AG08395 (cell line): ENCODE results near the gene OGT.
A peak's percentile ranks its signal among the peaks of the same experiment; 100 is the strongest.
"Not testable (repeated sequence)": the region's sequence is repeated elsewhere in the genome, so short reads cannot be mapped to it uniquely, and the experiment has no call there.

Source experiments
- DNase-seq: peaks from one replicate; pipeline ENCODE4 v3.0.0; 2012; ENCODE audit warnings: mixed read lengths, low spot score

Gene OGT

DNA sequence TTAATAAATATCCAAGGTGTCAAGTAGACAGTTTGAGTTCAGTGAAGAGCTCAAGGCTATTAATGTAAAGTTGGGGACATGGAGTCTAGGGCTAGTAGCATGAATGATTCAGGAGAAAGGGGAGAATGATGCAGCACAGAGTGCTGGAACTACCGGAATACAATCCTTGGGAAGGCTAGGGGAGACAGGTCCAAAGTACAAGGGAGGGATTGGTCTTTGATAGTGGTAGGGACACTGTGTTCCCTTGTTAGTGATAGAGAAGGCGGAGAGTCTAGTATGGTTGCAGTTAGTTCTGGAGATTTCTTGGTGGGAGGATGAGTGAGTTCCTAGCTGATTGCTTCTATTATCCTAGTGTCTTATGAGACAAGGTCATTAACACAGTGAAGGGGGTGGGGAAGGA lies 54.0 kb downstream of the OGT start:
- DNase-seq, result no peak

DNA sequence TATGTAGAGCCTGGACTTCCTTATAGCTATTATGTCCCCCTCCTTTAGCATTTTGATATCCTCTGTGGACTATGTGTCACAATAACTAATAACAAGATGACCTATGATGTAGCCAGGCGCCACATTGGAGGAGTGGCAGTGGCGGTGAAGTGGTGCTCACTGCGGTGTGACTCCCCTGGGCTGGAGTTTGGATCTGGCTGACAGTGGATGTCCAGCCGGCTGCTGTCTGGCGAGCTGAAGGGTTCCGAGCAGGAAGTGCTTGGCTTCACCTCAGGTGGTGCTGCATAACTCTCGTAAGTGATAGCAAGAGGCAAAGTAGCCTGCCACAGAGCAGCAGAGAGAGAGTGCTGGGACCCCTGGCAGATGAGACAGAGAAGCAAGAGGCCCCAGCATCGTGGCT lies 60.3 kb downstream of the OGT start:
- DNase-seq, result not testable (repeated sequence)

DNA sequence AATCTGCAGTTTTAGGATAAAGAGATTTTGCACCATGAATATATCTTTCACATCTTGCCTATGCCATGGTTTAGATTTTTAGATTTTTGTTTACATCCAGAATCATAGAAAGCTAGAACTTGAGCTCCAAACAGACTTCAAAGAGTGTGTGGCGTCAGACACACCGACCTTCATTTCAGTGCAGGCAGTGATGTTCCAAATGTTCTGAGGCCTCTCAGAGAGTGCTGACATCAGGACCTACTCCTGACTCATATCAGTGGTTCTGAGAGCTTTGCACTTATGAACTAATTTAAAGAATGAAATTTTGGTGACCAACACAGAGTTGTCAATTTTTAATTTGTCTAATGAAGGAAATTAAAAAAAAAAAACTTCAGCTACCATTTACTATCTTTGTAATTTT lies 67.1 kb downstream of the OGT start:
- DNase-seq, result no peak

DNA sequence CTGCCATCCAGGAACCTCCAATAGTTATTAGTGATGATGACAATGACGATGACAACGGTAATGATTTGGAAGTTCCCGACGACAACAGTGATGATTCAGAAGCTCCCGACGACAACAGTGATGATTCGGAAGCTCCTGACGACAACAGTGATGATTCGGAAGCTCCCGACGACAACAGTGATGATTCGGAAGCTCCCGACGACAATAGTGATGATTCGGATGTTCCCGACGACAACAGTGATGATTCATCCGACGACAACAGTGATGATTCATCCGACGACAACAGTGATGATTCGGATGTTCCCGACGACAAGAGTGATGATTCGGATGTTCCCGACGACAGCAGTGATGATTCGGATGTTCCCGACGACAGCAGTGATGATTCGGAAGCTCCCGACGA lies 70.7 kb downstream of the OGT start:
- DNase-seq, result no peak

DNA sequence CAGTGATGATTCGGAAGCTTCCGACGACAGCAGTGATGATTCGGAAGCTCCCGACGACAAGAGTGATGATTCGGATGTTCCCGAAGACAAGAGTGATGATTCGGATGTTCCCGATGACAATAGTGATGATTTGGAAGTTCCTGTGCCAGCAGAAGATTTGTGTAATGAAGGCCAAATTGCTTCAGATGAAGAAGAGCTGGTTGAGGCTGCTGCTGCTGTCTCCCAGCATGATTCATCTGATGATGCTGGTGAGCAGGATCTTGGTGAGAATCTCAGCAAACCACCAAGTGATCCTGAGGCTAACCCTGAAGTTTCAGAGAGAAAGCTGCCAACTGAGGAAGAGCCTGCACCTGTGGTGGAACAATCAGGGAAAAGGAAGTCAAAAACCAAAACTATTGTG lies 71.2 kb downstream of the OGT start:
- no peak for DNase-seq

DNA sequence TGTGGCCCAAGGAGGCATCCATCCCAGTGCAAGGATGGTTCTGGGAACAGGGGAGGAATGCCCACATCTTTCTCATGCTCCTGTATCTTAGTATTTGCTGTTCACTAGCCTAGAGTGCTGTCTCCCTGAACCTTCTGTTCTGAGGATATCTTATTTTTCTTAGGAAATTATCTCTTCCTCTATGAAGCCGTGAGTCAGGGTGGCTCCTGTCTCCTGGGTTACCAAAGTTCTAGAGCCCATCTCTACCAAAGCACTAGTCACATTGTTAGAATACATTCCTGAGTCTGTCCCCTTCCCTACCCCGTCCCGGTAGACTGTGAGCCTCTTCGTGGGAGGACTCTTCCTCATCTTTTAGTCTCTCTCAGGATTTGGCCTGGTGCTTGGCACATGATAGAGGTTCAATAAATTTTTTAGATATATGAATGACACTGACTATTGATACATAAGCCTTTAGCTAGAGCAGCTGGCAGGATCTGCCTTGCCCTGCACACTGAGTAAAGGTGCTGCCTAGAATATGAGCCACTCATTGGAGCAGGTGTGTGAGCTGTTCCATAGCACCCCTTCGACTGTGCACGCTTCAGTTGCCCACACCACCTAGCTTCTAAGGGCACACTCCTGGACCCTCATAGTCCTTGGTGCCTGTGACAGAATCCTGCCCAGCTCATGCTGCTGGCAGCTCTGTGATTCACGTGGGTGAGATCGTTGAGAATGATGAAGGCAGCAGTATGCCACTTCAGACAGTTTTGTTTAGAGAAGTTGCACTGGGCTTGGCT lies 72.1 kb downstream of the OGT start:
- no peak for DNase-seq

DNA sequence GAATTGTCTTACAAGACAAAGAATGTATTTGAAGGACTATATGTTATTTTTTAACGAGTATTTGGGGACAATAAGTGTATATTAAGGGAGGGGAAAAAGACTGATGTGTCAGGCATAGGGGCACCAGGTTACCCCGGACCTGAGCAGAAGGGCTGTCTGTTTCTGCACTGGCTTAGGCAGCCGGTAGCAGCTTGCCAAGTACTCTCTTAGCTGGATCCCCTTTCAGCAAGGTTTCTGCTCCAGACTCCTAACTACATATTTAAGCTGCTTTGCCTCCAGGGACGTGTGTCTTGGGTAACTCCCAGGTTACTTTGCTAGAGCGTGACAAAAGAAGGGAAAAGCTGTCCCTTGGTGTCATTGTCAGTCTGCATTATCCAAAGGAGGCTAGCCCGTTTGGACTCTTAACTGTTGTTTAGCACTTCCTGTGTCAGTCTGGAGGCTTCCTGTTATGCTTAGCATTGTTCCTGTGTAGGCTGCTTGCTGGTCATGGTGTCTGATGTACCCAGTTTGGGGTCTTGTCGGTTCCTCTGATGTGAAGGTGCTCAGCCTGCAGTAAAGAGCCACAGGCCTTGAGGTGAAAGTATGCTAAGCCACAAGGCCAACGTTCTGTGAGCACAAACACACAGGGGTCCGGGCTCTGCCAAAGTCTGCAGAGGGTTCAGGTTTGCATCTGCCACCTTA lies 73.8 kb downstream of the OGT start:
- no peak for DNase-seq

DNA sequence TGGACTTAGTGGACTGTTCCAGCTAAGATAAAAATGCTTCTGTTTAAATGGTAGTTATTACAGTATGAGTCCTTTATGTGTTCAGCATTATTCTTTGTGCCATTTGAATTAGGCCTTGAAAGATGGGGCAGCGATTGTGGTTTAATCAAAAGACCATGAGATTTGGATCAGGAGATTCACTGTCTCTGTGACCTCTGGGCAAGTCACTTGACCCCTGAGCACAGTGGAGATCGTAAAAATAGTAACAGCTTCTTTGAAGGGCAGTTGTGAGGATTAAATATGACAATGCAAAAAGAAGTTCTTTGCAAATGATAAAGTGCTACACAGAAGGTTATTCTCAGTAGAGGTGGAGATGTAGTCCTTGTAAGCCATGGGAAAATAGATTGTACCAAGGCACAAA lies 74.6 kb downstream of the OGT start:
- no peak for DNase-seq

DNA sequence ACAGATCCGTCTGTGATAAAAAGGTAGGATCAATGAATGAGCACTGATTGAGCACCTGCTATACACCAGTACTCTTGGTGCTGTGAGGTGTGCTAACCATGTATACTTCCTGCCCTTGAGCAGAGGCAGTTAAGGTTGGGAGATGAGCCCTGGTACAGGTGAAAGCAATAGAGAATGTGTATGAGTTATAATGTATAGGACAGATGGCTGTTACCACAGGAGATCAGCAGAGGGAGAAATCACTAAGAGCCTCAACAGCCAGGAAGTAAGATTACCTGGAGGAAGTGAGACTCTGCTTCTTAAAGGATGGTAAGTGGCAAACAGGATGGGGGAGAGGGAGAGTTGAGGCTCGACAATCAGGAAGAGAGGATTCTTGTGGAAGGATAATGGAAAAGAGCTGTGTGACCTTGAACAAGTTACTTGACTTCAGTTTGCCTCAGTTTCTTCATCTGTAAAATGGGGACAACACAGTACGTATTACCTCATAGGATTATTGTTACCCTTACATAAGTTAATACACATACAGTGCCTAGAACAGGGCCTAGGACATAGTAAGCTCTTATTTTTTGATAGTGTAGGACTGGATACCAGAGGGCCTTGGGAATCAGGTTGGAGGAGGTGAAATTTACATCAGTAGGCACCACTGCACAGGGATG lies 76.3 kb downstream of the OGT start:
- no peak for DNase-seq

DNA sequence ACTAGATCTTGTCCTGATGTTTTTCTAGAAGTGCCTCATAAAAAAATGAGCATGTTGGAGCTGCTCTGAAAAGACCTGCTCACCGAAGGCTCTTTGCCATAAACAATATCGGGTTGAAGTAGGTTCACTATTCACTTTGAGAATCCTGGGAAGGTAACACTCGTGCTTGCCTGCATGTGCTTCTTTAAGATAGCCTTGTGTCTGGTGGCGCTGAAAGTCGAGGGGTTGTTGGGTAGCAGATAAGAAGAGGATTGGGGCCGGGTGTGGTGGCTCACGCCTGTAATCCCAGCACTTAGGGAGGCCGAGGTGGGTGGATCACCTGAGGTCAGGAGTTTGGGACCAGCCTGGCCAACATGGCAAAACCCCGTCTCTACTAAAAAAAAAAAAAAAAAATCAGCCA lies 78.8 kb downstream of the OGT start:
- not testable (repeated sequence) for DNase-seq

DNA sequence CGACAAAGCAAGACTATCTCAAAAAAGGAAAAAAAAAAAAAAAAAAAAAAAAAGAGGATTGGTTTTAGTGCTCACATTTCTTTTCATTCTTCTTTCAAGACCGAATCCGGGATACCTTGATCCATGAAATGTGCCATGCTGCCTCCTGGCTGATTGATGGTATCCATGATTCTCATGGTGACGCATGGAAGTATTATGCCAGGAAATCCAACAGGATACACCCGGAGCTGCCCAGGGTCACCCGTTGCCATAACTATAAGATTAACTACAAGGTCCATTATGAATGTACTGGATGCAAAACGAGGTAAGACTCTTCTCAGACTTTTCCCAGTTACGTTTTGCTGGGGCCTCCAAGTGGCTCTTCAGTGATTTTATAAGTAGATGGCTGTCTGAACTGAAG lies 79.4 kb downstream of the OGT start:
- no peak for DNase-seq

DNA sequence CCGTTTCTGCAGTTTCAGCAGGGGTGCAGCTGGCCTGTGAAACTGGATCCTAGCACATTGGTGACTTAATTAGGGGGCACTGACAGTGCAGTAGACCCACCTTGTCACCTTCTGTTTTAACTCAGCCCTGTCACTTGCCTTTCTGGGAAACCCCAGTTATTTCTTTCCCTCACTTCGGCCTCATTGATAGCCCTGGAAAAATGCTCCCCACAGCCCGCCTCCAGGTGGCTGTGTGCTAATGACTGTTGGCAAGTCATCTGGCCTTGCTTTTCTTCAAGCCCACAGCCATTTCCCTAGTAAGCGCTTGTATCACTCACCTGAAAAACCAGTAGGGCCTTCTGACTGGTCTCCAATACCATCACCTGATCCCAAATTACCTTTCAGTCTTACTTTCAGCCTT lies 82.2 kb downstream of the OGT start:
- DNase-seq, result no peak

DNA sequence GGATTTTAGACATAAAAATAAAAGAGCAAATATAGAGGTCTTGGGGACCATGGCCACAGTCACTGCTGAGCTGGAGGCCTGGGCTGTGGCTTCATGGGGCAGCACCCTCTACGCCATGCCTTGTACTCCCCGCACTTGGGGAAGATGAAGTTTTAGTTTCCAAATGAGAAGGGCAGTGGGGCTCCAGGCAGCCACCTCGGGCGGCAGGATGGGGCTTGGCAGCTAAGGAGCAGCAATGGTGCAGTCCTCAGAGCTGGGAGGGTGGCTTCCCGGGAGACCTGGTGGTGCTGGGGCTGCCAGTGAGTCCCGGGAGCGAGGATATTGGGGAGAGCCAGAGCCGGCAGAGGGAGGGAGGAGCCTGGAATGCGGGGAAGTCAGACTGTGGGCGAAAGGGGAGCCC lies 83.0 kb downstream of the OGT start:
- DNase-seq, result no peak

DNA sequence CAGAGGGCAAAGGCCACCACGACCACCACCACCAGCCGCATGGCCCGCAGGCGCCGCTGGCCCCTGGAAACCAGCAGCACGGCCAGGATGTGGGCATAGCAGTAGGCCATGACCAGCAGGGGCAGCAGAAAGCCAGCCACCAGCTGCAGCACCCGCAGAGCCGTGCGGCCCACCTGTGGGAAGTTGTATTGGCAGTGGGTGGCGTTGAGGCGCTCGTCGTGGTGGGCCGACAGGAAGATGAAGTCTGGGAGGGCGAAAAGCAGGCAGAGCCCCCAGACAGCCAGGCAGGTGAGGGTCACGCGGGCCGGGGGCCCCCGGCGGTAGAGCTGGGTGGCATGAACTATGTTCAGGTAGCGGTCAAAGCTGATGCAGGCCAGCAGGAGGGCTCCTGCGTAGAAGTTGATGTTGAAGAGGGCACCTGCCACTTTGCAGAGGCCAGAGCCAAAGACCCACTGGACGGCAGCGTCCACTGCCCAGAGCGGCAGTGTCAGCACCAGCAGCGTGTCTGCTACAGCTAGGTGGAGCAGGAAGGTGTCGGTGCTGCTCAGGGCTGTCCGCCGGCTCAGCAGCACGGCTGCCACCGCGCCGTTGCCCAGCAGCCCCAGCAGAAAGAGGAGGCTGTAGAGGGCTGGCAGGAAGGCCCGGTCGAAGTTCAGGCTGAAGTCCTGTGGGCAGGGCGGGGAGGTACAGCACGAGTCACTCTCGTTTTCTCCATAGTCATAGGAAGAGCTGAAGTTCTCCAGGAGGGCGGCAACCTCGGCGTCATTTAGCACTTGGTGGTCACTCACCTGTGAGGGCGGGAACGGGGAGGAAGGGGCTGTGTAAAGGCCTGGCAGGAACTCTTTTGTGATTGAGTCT lies 84.0 kb downstream of the OGT start:
- no peak for DNase-seq

DNA sequence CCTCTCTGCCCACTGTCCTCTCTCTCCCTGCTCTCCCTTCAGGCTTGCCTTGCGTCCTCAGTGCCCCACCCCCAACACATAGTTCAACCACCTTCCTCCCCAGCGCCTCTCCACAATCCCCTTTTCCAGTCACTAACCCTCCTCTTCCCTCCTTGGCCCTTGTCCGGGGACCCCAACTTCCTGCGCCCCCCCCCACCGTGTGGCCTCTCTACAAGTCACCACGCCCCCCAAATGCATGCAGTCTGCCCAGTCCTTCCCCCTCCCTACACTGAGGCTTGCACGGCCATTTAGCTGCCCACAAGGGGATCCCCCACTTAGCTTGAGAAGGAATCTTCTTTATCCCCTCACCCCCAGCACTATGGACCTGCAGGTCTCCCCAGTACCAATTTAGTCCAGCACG lies 84.8 kb downstream of the OGT start:
- DNase-seq, result no peak

DNA sequence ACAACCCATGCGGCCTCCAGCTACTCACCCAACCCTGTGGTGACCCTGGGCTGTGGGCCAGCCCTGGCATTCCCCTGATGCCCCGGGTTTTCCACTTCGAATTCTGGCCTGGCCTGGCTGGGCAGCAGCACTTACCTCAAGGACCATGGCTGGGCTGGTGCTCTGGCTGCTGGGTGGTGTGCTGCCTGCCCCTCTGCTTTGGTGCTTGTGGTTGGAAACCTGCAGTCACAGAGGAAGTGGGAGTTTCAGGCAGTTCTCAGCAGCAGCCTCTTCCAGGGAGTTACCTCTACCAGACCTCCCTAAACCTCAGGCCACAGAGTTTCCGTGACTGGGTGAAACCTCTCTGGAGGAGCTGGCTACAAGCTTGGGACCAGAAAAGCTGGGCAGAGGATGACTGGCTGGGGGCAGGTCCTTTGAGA lies 85.4 kb downstream of the OGT start, which contains the start of gene CXCR3:
Gene CXCR3 (minus strand): TSS at position 209 of the 419 bp plus-strand sequence. CDS start 62 bp downstream, at position 147.
- no peak for DNase-seq

DNA sequence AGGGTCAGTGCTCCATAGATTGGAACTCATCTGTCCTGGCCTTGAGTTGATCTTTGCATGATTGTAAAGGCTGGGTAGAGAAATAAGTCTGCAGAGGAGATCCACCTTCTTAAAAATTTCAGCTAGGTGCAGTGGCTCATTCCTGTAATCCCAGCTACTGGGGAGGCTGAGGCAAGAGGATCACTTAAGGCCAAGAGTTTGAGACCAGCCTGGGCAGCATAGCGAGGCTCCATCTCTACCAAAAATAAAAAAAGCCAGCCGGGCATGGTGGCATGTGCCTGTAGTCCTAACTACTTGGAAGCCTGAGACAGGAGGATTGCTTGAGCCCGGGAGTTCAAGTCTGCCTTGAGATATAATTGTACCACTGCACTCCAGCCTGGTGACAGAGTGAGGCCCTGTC lies 85.9 kb downstream of the OGT start:
- DNase-seq, result no peak

DNA sequence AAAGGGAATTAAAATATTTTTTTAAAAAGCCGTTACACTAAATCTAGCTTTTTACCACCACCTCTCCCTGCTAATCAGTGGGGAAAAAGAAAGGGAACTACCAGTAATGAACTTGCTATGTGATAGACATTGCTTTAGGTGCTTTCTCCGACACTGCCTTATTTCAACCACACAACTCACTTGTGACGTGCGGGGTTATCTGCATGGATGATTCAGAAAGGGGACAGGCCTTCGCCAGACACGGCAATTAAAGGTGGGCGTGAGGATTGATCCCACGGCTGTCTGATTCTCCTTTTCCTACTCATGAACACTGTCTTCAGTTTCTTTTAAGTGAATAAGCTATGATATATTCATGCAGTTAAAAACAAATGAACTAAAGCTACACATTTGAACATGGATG lies 86.3 kb downstream of the OGT start:
- no peak for DNase-seq

DNA sequence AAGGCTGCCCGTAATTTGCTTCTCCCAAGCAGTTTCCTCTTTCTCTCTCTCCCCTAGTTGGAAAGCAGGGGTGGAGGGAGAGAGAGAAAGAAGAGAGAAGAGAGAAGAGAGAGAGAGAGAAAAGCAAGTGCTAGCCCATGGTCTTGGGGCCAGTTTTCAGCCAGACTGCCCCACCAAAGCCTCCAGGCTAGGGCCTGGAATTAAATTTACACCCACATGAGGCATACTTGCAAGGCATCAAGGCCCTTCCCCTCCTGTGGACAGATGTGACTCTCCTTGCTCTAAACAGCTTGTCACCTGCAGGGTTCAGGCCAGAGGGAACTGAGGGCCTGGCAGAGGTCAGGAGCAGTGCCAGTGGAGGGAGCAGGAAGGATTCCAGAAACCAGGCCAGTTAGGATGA lies 87.1 kb downstream of the OGT start:
- DNase-seq, result no peak

DNA sequence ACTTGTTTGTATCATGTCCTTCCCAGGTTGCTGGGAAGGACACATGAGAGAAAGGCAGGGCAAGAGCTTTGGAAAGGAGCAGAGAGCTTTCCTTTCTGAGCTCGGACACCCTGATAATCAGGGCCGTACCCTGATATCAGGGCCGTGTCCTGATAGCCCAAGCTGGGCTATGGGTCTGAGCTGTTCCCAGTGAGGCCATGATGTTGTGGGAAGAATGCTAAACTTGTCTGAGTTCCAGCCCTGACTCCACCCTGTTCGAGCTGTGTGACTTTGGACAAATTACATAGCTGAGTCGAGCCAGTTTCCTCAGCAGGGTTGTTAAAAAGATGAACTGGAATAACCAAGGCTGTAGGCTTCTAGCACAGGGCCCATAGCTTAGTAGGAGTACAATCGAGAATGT lies 88.7 kb downstream of the OGT start:
- peak; percentile 33 for DNase-seq

DNA sequence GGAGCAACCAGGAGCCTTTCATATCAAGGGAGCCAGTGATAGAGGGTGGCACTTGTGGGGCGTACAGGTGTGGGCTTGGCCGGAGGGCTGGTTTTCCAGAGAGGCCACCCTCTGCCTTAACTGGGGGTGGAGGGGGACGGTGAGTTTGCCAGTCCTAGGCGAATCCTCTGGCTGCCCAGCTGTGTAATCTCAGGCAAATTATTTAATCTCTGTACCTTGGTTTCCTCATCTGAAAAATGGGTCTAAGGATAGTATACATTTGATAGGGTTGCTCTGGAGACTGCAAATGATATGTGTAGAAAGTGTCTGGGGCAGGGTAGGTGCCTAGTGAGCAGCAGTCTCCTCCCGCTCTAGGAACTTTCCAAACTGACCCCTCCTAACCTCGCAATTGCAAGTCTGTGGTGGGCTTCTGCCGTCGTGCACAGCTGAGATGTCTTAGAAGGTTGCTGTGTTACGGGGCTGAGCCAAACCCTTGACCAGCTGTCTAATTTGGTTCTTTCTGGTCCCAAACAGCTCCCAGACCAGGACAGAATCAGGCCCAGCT lies 89.2 kb downstream of the OGT start:
- DNase-seq, result no peak
